HuH-7.5 (cell line): ENCODE results near the gene KRCC1.
"Not testable (repeated sequence)": the region's sequence is repeated elsewhere in the genome, so short reads cannot be mapped to it uniquely, and the experiment has no call there.

Experiments
- DNase-seq: peaks from one replicate; pipeline ENCODE4 v3.0.0; 2011; ENCODE audit warnings: low spot score

The KRCC1 gene

DNA sequence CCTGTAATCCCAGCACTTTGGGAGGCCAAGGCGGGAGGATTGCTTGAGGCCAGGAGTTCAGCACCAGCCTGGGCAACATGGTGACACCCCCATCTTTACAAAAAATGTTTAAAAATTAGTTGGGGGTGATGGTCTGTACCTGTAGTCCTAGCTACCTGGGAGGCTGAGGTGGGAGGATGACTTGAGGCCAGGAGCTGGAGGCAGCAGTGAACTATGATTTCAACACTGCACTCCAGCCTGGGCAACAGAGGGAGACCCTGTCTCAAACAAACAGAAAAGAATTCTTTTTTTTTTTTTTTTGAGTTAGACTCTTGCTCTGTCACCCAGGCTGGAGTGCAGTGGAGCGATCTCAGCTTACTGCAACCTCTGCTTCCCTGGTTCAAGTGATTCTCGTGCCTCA, 55.1 kb downstream of the KRCC1 start:
- not testable (repeated sequence) for DNase-seq

DNA sequence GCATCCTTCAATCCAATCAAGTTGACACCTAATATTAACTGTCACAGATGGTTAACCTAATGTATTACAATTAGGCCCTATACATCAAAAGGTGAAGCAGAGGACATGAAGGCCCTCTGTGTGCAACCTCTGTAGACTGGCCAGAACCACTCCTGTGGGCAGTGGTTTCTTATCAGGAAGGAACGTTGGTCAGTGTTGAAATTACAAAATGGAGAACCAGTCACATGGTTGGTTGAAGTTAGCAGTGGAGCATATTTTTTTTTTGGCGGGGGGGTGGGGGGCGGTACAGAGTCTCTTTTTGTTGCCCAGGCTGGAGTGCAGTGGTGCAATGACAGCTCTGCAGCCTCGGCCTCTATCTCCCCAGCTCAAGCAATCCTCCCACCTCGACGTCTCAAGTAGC, 59.0 kb downstream of the KRCC1 start:
- DNase-seq: no peak

DNA sequence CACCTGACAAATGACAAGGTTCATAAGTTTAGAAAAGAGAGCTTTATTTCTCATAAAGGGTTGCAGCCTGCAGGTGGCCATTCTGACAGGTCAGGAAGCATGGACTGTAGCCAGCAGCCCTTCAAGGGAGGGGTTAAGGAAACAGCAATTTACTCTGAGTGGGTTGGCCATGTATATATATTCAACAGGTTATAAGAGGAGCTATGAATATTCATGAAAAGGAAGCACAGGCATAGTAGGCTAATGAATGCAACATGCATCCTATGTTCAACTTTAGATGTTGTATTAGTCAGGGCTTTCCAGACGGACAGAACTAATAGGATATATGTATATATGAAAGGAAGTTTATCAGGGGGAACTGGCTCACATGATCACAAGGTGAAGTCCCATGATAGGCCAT, 59.8 kb downstream of the KRCC1 start:
- no peak for DNase-seq

DNA sequence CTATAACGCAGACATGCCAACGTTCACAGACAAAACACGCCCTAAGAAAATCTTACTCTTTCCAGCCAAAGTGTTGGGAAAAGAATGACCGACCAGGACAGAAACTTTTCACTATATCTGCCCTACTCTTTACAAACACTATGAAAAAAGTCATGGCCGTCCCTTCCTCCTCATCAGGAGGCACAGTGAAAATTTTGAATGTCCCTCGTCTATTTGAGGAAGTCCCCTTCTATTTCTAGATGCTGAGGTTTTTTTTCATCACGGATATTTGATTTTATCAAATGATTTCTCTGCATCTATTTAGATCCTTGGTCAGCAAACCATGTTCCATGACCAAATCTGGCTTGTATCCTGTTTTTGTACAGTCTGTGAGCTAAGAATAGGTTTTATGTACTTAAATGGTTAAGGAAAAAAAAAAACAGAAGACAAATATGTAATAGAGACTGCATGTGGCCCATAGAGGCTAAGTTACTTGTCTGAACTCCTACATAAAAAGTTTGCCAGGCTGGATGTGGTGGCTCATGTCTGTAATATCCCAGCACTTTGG, 61.2 kb downstream of the KRCC1 start:
- DNase-seq: not testable (repeated sequence)

DNA sequence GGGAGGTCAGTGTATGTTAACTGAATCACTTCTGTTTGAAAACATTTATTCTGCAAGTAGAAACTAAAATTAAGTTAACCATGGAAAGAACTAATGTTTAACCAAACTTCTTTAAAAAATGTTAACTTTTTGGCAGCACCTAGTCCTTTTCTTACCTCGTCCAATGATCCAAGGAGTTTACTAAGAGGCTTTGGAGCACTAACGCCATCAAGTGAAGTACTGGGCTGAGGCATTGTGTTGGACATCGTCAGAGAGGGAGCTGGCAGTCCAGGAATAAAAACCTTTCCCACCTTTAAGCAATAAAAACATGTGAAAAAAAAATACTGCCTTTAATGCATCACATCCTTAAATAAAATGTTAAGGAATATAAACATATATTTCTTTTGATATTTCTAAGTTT, 63.0 kb downstream of the KRCC1 start:
- not testable (repeated sequence) for DNase-seq

DNA sequence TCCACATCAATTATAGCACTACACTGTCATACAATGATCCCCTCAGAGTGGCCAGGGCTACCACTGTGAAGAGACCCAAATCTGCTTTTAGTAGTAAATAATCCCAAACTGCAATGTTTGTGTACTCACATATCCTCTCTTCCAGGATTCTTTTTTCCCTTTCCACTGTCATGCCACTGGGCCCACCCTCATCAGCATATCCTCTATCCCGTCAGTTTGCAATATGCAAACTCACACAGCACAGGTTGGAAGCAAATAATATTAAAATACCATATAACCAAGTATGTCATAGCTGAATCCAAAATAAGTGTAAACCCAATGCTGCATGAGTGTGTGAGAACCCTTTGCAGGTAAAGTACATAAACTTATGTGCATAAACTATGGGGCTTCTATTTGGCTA, 68.1 kb downstream of the KRCC1 start:
- not testable (repeated sequence) for DNase-seq

DNA sequence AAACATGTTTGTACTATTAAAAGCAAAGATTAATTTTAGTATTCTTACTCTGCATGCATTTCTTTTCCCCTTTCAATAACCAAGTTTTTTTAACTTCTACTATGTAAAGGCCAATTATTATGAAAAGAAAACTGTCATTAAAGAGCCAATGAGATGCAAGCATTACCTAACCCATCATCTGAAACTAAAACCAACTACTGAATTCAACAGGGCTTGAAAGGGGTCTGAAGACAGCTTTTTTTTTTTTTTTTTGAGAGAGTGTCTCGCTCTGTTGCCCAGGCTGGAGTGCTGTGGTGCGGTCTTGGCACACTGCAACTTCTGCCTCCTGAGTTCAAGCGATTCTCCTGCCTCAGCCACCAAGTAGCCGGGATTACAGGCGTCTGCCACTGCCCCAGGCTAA, 69.7 kb downstream of the KRCC1 start:
- DNase-seq: not testable (repeated sequence)

DNA sequence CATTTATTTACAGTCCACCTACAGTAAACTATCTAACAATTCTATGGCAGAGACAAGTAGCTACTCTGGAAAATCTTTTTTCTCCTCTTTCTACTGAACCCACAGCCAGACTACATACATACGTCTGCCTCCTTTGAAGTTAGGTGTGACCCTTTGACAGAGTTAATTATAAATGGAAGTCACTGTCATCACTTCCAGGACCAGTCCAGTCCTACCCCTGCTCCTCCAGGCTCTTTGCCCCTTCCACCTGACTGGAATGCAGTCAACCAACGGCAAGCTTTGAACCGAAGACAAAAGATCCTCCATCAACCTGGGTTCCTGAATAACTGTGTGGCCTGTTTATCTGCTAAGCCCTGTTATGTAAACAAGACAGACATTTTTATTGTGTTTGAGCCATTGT, 74.4 kb downstream of the KRCC1 start:
- DNase-seq: not testable (repeated sequence)
